ENCODE data around the gene DLG2.

GRCh38 chr11:84236436-84236835 lies 1390.7 kb downstream of the DLG2 start:
- no peak for TF ChIP-seq CTCF (IDR thresholded peaks at IDR 0.05; ENCODE audit: extremely low read depth in 1 of 2, insufficient read depth in 1 of 2, low read depth in 1 of 2, low read length in 2 of 2)
- TF ChIP-seq, protein P1, sequence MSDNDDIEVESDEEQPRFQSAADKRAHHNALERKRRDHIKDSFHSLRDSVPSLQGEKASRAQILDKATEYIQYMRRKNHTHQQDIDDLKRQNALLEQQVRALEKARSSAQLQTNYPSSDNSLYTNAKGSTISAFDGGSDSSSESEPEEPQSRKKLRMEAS (IDR thresholded peaks at IDR 0.05; ENCODE audit: insufficient read depth, insufficient read length) = no peak
